Endothelial cell of umbilical vein (primary cell): ENCODE results near the gene NGF. TPM values are rescaled to one million over a fixed set of nuclear protein-coding genes. Genes with fewer than 3 reads are reported as not detected.

Source experiments
- BruUV-seq: library from RNA; stranded (reverse); fragments of 400-500 nt; replicated peaks from 2 replicates; lab custom pipeline; 2021; lab: Mats Ljungman, UMichigan
- CTCF ChIA-PET: fragments of 300-600, 350-600 bp; sonication (Branson Sonifier 250); formaldehyde crosslinking; loops from one replicate; lab custom pipeline; 2021; ENCODE audit warnings: antibody characterized with exemption, inconsistent platforms; lab: Charles Lee
- POLR2A ChIA-PET: fragments of 300-600, 350-600 bp; sonication (Branson Sonifier 250); formaldehyde crosslinking; loops from one replicate; lab custom pipeline; 2021; ENCODE audit warnings: antibody characterized with exemption, inconsistent platforms; lab: Charles Lee
- DNase-seq: peaks from one replicate; pipeline ENCODE4 v3.0.0-alpha.2; 2011; ENCODE audit warnings: low read depth, low spot score
- FAIRE-seq: peaks from 2 replicates; lab custom pipeline; 2011; peaks lifted over from hg19 to GRCh38; lab: Jason Lieb, UNC
- H2AFZ ChIP-seq: 2 replicates; pipeline ENCODE4 v1.6.0; 2012; ENCODE audit warnings: low read depth, low read length, control low read depth, inconsistent platforms
- H3K27ac ChIP-seq: 2 replicates; pipeline ENCODE4 v1.5.1; 2011; ENCODE audit warnings: low read depth, mild to moderate bottlenecking, control low read depth, low read length, moderate library complexity; ENCODE audit not compliant: insufficient read depth
- H3K27me3 ChIP-seq, 2 experiments: 2 replicates each; pipeline versions ENCODE4 v1.6.0 to v1.6.1; 2011; ENCODE audit warnings: low read length in 2 of 2, mixed read lengths in 1 of 2; ENCODE audit not compliant: control insufficient read depth in 2 of 2, insufficient read depth in 2 of 2
- H3K36me3 ChIP-seq, 2 experiments: 2 replicates in 1 of 2; 3 replicates in 1 of 2; pipeline ENCODE4 v1.5.1; 2011; ENCODE audit warnings: low read length in 2 of 2, mild to moderate bottlenecking in 1 of 2, moderate library complexity in 1 of 2; ENCODE audit not compliant: control insufficient read depth in 2 of 2, insufficient read depth in 2 of 2; ENCODE audit errors: extremely low read depth in 1 of 2
- H3K4me1 ChIP-seq: 3 replicates; pipeline ENCODE4 v1.5.1; 2011; ENCODE audit warnings: mild to moderate bottlenecking, low read length; ENCODE audit not compliant: control insufficient read depth, insufficient read depth; ENCODE audit errors: extremely low read depth
- H3K4me2 ChIP-seq: 2 replicates; pipeline ENCODE4 v1.6.1; 2011; ENCODE audit warnings: low read length, control low read depth, mixed read lengths; ENCODE audit not compliant: insufficient read depth
- H3K4me3 ChIP-seq, 3 experiments: fragments of 200-600 bp in 1 of 3; sonication (generic), shearing (Covaris generic) in 1 of 3; replicated peaks in 1 of 3; 2 replicates each; pipeline ENCODE4 v1.5.1; 2011 to 2016; ENCODE audit warnings: control low read depth in 3 of 3, low read length in 3 of 3, mild to moderate bottlenecking in 2 of 3, inconsistent platforms in 1 of 3, low read depth in 1 of 3, moderate library complexity in 1 of 3; ENCODE audit not compliant: insufficient read depth in 1 of 3
- H3K79me2 ChIP-seq: 2 replicates; pipeline ENCODE4 v1.6.0; 2012; ENCODE audit warnings: low read length, inconsistent platforms; ENCODE audit not compliant: control insufficient read depth, insufficient read depth
- H3K9ac ChIP-seq: replicated peaks from 2 replicates; pipeline ENCODE3; 2011; ENCODE audit warnings: low read length, control low read depth; ENCODE audit not compliant: insufficient read depth; ENCODE audit errors: extremely low read depth
- H3K9me1 ChIP-seq: replicated peaks from 3 replicates; pipeline ENCODE4 v1.6.0; 2011; ENCODE audit warnings: mild to moderate bottlenecking, low read length; ENCODE audit not compliant: control insufficient read depth, insufficient read depth; ENCODE audit errors: extremely low read depth
- H3K9me3 ChIP-seq: replicated peaks from 2 replicates; pipeline ENCODE4 v1.5.1; 2012; ENCODE audit warnings: low read length, inconsistent platforms; ENCODE audit not compliant: control insufficient read depth, insufficient read depth
- H4K20me1 ChIP-seq: replicated peaks from 2 replicates; pipeline ENCODE3; 2011; ENCODE audit warnings: mild to moderate bottlenecking, low read length; ENCODE audit not compliant: control insufficient read depth, insufficient read depth; ENCODE audit errors: extremely low read depth
- CTCF ChIP-seq, 2 donors: IDR thresholded peaks; 1 replicate in 1 of 2; 2 replicates in 1 of 2; pipeline ENCODE4 v1.5.1; 2011; ENCODE audit warnings: low read length in 2 of 2, mild to moderate bottlenecking in 2 of 2, moderate library complexity in 2 of 2, control low read depth in 1 of 2, inconsistent platforms in 1 of 2, low read depth in 1 of 2; ENCODE audit not compliant: insufficient read depth in 1 of 2; ENCODE audit errors: extremely low read depth in 1 of 2
- EZH2 ChIP-seq: IDR thresholded peaks from 2 replicates; pipeline ENCODE4 v1.6.1; 2012; ENCODE audit warnings: borderline replicate concordance, low read depth, mild to moderate bottlenecking, moderate library complexity, low read length, inconsistent platforms; ENCODE audit not compliant: severe bottlenecking
- FOS ChIP-seq: IDR thresholded peaks from 2 replicates; pipeline ENCODE4 v1.6.1; 2011; ENCODE audit warnings: mild to moderate bottlenecking, low read length, moderate library complexity, borderline replicate concordance; ENCODE audit not compliant: insufficient read depth
- GATA2 ChIP-seq: IDR thresholded peaks from 2 replicates; pipeline ENCODE4 v1.7.0; 2011; ENCODE audit warnings: low read depth, mild to moderate bottlenecking, moderate library complexity, mixed read lengths, low read length; ENCODE audit not compliant: insufficient read length, insufficient read depth
- JUN ChIP-seq: IDR thresholded peaks from 2 replicates; pipeline ENCODE4 v1.6.1; 2011; ENCODE audit warnings: borderline replicate concordance, low read depth; ENCODE audit not compliant: insufficient read length, insufficient read depth
- MAX ChIP-seq: IDR thresholded peaks from 2 replicates; pipeline ENCODE4 v1.6.1; 2011; ENCODE audit not compliant: insufficient read depth, insufficient read length
- MYC ChIP-seq: IDR thresholded peaks from one replicate; pipeline ENCODE4 v1.6.1; 2011; ENCODE audit warnings: mild to moderate bottlenecking, low read depth, low read length
- POLR2A ChIP-seq: IDR thresholded peaks from 2 replicates; pipeline ENCODE4 v1.6.1; 2012; ENCODE audit warnings: low read depth, mild to moderate bottlenecking, control low read depth, low read length
- POLR2AphosphoS5 ChIP-seq: IDR thresholded peaks from 2 replicates; pipeline ENCODE4 v1.6.1; 2012; ENCODE audit warnings: low read depth, mild to moderate bottlenecking, control low read depth, low read length, moderate library complexity; ENCODE audit not compliant: insufficient read depth
- dilution Hi-C: fragments of 300-500 bp; cut with MboI; formaldehyde crosslinking; loops from one replicate; pipeline ENCODE4 v1.15.0; 2019; ENCODE audit warnings: low sequenced_read_pairs; ENCODE audit not compliant: extremely low pct_ligation_motif_present
- intact Hi-C: fragments of 100-400 bp; cut with micrococcal nuclease; formaldehyde crosslinking; loops from one replicate; pipeline ENCODE4 v1.10.0; 2022
- polyA plus RNA-seq, 4 experiments: library from polyadenylated mRNA; depleted of rRNA in 3 of 4; stranded (reverse) in 3 of 4; unstranded in 1 of 4; fragments of >200 nt; gene quantifications; 2 replicates each; pipeline versions ENCODE4 v1.2.1 to v1.2.3, GENCODE V29; 2011 to 2012; ENCODE audit warnings: missing spikeins in 1 of 4
- total RNA-seq: library from RNA; stranded (reverse); gene quantifications from 2 replicates; pipeline ENCODE4 v1.2.3, GENCODE V29; 2021

Gene NGF
- total and polyA plus RNA-seq, 2 donors (not counting 3 experiments of a cell fraction or from before 2014, with no cell fraction given), result not detected

- H2AFZ ChIP-seq, result no peak overlapping the region
- FAIRE-seq (no peak), DNase-seq (no peak)
- H3K4me3 ChIP-seq, result no peak overlapping the region
- ChIA-PET CTCF (interaction anchor here (0.8 to 1.8 kb wide), 7 partner anchors 10 to 321 kb away, joined by 3 to 10 read pairs (median 7); no protein-coding TSS in a partner anchor), POLR2A (no interaction called here)
- no peaks in the 10 kb centered on the region for H4K20me1 ChIP-seq
- intact Hi-C loops (no loop called here), dilution Hi-C loops (no loop called here)
- H3K27me3 ChIP-seq, result no peaks in the 10 kb centered on the region
- H3K79me2 ChIP-seq, result no peaks in the 10 kb centered on the region
- no peaks in the 10 kb centered on the region for H3K9me3 ChIP-seq
- no peak overlapping the region for H3K9ac ChIP-seq
- no TSS peak for BruUV-seq
- no peak overlapping the region for H3K4me2 ChIP-seq
- no peaks in the 10 kb centered on the region for H3K36me3 ChIP-seq
- H3K9me1 ChIP-seq, result no peaks in the 10 kb centered on the region
- TF ChIP-seq CTCF (IDR thresholded peaks at IDR 0.05; ENCODE audit: extremely low read depth in 1 of 2, insufficient read depth in 1 of 2, low read depth in 1 of 2, low read length in 2 of 2) (no peak), JUN (no peak), EZH2 (no peak), POLR2A (no peak), MAX (no peak), GATA2 (no peak), MYC (no peak), FOS (no peak), POLR2AphosphoS5 (no peak)
- no peak overlapping the region for H3K27ac ChIP-seq
- H3K4me1 ChIP-seq, result no peaks in the 10 kb centered on the region
Measured at GRCh38 chr1:115274467-115274866, 63.6 kb downstream of the NGF start.
